Activated CD8-positive, alpha-beta memory T cell treated with anti-CD3 and anti-CD28 coated beads, Interleukin-2, amount 10 ng/mL, durations not matched to agents 7 days and 5 days (primary cell): Measurements from ENCODE around the gene TCF12. TPM values are rescaled to one million over a fixed set of nuclear protein-coding genes. Genes with fewer than 3 reads are reported as not detected.

Source experiments
- ATAC-seq: fragments of 150-1000 bp; cut with Tn5 transposase; one replicate; pipeline ENCODE4 v1.10.0; 2021; ENCODE audit warnings: moderate library complexity
- CTCF ChIA-PET: fragments of 350-600 bp; sonication (Branson Sonifier 250); formaldehyde crosslinking; loops from one replicate; lab custom pipeline; 2021; ENCODE audit warnings: antibody characterized with exemption; lab: Charles Lee
- DNase-seq: peaks from one replicate; pipeline ENCODE4 v3.0.0-alpha.2; 2020
- H3K27ac Mint-ChIP-seq: one replicate; pipeline ENCODE4 v1.8.0; 2021; ENCODE audit warnings: mild to moderate bottlenecking, mixed read lengths
- H3K27me3 Mint-ChIP-seq: one replicate; pipeline ENCODE4 v1.8.0; 2021; ENCODE audit warnings: mixed read lengths
- H3K36me3 Mint-ChIP-seq: one replicate; pipeline ENCODE4 v1.8.0; 2021; ENCODE audit warnings: mild to moderate bottlenecking, mixed read lengths
- H3K4me1 Mint-ChIP-seq: one replicate; pipeline ENCODE4 v1.8.0; 2021; ENCODE audit warnings: mixed read lengths
- H3K4me3 Mint-ChIP-seq: one replicate; pipeline ENCODE4 v1.8.0; 2021; ENCODE audit warnings: mild to moderate bottlenecking, moderate library complexity, mixed read lengths
- H3K9me3 Mint-ChIP-seq: one replicate; pipeline ENCODE4 v1.8.0; 2022; ENCODE audit warnings: low read depth, mixed read lengths
- total RNA-seq, 2 experiments: library from RNA; stranded (reverse); gene quantifications; one replicate each; pipeline ENCODE4 v1.2.3, GENCODE V29; 2021

TCF12 gene
- total RNA-seq, 2 experiments from 2014 or later: 75.4 to 89.0 TPM

GRCh38 chr15:56963710-56964109 lies 45.3 kb downstream of the TCF12 start:
- no peak overlapping the region for H3K4me3 Mint-ChIP-seq
- ATAC-seq (no peak), DNase-seq (no peak)
- no peaks in the 10 kb centered on the region for H3K27me3 Mint-ChIP-seq
- H3K36me3 Mint-ChIP-seq: peaks cover 5% of the 10 kb centered on the region
- no peaks in the 10 kb centered on the region for H3K9me3 Mint-ChIP-seq
- CTCF ChIA-PET: no interaction called here
- H3K27ac Mint-ChIP-seq: no peak overlapping the region
- peaks cover 16% of the 10 kb centered on the region for H3K4me1 Mint-ChIP-seq

DNA sequence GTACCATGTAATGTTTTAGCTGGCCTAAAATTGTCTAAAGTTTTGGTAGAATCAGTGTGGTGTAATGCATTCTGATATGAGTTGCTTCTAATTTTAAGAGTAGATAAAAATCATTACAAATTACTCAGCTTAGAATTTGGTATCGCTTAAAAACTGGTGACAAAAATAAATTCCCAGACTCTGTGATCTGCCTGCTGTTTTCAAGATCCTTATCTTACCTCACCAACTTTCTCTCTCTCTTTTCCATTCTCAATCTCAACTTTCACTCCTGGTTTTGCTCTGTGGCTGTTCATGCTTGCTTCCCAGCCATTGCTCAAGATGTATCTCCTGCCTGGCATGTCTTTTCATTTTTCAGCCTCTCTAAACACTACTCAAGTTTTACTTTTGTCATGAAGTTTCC lies 45.7 kb downstream of the TCF12 start:
- CTCF ChIA-PET: no interaction called here
- DNase-seq (no peak), ATAC-seq (no peak)
- no peaks in the 10 kb centered on the region for H3K27me3 Mint-ChIP-seq
- H3K4me1 Mint-ChIP-seq: peaks cover 17% of the 10 kb centered on the region
- peaks cover 6% of the 10 kb centered on the region for H3K36me3 Mint-ChIP-seq
- no peak overlapping the region for H3K27ac Mint-ChIP-seq
- H3K4me3 Mint-ChIP-seq: no peak overlapping the region
- H3K9me3 Mint-ChIP-seq: no peaks in the 10 kb centered on the region

DNA sequence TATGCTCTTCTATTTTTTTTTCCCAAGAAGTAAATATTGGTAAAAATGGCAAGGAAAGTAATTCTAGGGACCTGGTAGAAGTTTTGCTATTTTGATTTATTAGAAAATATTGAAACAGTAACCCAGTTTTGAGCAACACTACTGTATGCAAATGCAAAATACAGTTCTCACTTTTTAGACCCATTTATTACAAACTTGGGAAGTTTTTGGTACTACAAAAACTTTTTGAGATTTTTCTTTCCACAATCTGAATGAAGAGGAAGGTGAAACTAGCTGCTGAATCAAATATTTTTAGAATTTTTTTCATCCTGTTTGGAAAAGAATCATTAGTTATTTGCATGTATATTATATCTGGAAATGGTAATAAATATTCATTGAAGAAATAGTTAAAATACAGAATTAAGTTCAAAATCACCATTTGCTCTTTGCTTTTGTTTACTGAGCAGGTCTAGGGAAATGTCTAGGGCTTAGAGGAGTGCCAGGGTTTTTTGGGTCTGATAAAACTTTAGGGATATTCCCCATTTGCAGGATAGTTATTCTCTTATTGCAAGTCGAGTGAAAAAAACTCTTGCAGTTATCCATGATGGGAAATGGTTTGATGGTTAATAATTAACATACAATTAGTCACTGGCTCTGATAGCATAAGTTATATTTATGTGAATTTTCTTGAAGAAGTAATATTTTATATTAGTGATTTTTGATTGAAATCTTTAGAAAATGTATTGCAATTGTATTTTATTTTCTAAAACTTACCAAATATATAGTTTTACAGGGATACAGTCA lies 47.0 kb downstream of the TCF12 start:
- DNase-seq (no peak), ATAC-seq (no peak)
- peaks cover 3% of the 10 kb centered on the region for H3K9me3 Mint-ChIP-seq
- peaks cover 8% of the 10 kb centered on the region for H3K36me3 Mint-ChIP-seq
- no peak overlapping the region for H3K4me3 Mint-ChIP-seq
- H3K27ac Mint-ChIP-seq: no peak overlapping the region
- peaks cover 17% of the 10 kb centered on the region for H3K4me1 Mint-ChIP-seq
- CTCF ChIA-PET: interaction anchor here (1.1 kb wide), 1 partner anchor 74 kb away, joined by 3 read pairs; no protein-coding TSS in a partner anchor
- no peaks in the 10 kb centered on the region for H3K27me3 Mint-ChIP-seq

DNA sequence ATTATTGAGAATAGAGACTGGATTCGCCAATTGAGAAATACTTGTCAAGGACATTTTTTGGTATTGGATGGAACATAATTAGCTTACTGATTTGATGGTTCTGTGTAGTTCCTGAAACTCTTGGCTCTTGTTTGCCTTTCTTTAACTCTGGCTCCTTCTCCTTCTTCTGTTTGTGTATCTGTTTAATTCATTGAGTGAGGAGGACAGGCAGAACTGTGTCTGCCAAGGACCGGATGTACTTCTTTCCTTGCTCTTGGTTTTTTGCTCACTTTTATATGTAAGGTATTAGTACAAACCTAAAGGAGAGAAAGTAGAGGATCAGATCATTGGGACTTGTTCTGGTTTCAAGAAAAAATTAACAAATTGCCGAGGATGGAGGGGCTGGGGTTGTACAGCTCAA lies 48.9 kb downstream of the TCF12 start:
- Mint-ChIP-seq H3K36me3 (peaks cover 8% of the 10 kb centered on the region), H3K27me3 (no peaks in the 10 kb centered on the region), H3K27ac (no peak overlapping the region), H3K4me1 (peaks cover 20% of the 10 kb centered on the region), H3K4me3 (no peak overlapping the region), H3K9me3 (peaks cover 3% of the 10 kb centered on the region)
- no peak for DNase-seq
- no peak for ATAC-seq
- CTCF ChIA-PET: no interaction called here

- no peak for DNase-seq
- Mint-ChIP-seq H3K9me3 (peaks cover 3% of the 10 kb centered on the region), H3K27ac (no peak overlapping the region), H3K4me3 (no peak overlapping the region), H3K27me3 (no peaks in the 10 kb centered on the region), H3K36me3 (peaks cover 7% of the 10 kb centered on the region), H3K4me1 (peaks cover 22% of the 10 kb centered on the region)
- CTCF ChIA-PET: no interaction called here
- no peak for ATAC-seq
These were observed 49.8 kb downstream of the TCF12 start for GRCh38 chr15:56968256-56968655.

DNA sequence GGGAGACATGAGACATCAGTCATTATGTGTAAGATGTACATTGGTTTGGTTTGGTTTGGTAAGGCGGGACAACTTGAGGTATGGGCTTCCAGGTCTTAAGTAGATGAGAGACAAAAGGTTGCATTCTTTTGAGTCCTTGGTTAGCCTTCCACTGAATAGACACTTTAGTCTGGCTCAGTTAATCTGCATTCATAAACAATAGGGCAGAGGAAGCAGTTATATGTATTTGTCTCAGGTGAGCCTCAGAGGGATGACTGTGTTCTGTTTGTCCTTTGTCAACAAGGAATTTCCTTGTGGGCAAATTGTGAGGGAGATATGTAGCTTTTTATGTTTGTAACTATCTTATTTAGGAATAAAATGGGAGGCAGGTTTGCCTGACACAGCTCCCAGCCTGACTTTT lies 50.4 kb downstream of the TCF12 start:
- Mint-ChIP-seq H3K27me3 (no peaks in the 10 kb centered on the region), H3K27ac (no peak overlapping the region), H3K36me3 (peaks cover 7% of the 10 kb centered on the region), H3K4me1 (peaks cover 23% of the 10 kb centered on the region), H3K9me3 (peaks cover 3% of the 10 kb centered on the region), H3K4me3 (no peak overlapping the region)
- CTCF ChIA-PET: interaction anchor here (0.7 kb wide), 1 partner anchor 11 kb away, joined by 4 read pairs; no protein-coding TSS in a partner anchor
- DNase-seq: no peak
- ATAC-seq: no peak

DNA sequence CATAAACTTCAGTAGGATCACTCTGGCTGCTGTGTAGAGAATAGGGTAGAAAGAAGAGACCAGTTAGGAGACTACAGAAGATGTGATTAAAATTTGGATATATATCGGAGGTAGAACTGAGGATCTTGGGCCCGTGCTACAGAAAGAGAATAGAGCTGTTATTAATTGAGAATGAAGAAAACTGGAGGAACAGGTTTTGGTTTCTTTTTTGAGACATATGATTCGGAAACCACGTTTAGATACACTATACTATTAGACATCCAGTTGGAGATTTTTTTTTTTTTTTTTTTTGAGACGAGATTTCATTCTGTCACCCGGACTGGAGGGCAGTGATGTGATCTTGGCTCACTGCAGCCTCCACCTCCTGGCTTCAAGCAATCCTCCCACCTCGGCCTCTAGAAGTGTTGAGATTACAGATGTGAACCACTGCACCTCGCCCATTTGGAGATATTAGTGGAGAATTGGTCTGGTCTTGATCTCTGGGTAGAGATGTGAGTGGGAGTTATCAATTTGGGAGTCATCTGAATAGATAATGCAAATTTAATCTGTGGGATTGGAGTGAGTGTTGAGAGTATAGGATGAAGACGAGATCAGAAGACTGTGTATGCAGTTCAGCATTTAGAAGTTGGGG lies 50.9 kb downstream of the TCF12 start:
- Mint-ChIP-seq H3K27me3 (no peaks in the 10 kb centered on the region), H3K4me1 (peaks cover 25% of the 10 kb centered on the region), H3K36me3 (peaks cover 7% of the 10 kb centered on the region), H3K4me3 (no peak overlapping the region), H3K9me3 (peaks cover 3% of the 10 kb centered on the region), H3K27ac (no peak overlapping the region)
- CTCF ChIA-PET: interaction anchor here (0.7 kb wide), 1 partner anchor 12 kb away, joined by 4 read pairs; no protein-coding TSS in a partner anchor
- ATAC-seq: no peak
- no peak for DNase-seq

DNA sequence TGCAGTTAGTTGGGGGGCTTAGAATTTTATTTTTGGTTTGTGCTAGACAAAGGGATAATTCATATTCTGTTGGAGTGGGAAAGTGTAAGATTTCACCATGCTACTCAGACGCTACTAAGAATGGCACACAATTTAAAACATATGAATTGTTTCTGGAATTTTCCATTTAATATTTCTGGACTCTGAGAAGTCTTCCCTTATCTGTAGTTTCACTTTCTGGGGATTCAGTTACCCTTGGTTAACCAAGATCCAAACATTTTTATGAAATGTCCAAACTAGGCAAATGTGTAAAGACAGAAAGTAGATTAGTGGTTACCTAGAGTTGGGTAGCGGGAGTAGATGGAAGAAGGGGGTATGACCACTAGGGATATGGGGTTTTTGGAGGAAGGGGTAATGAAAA lies 53.1 kb downstream of the TCF12 start:
- Mint-ChIP-seq H3K4me1 (peaks cover 24% of the 10 kb centered on the region), H3K27ac (no peak overlapping the region)

DNA sequence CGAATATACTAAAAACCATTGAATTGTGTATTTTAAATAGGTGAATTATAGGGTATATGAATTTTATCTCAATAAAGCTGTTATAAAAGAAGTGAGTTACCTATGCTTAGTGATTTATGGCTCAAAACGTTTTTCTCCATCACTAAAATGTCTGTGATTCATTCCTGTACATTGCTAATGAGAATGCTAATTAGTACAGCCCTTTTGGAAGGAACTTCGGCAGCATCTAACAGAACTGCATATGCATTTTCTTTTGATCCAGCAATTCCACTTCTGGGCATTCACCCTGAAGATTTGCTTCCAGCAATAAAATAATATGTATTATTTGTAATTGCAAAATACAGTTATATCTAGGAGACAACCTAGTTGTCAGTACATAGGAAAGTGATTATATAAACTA lies 53.6 kb downstream of the TCF12 start:
- Mint-ChIP-seq H3K4me3 (no peak overlapping the region), H3K27ac (no peak overlapping the region), H3K9me3 (peaks cover 3% of the 10 kb centered on the region), H3K4me1 (peaks cover 24% of the 10 kb centered on the region), H3K36me3 (peaks cover 11% of the 10 kb centered on the region), H3K27me3 (no peaks in the 10 kb centered on the region)
- CTCF ChIA-PET: no interaction called here
- no peak for ATAC-seq
- DNase-seq: no peak

More for the DNA sequence above, 53.1 kb downstream of the TCF12 start:
- CTCF ChIA-PET: no interaction called here
- H3K36me3 Mint-ChIP-seq: peaks cover 11% of the 10 kb centered on the region
- no peaks in the 10 kb centered on the region for H3K27me3 Mint-ChIP-seq
- peaks cover 3% of the 10 kb centered on the region for H3K9me3 Mint-ChIP-seq
- no peak for ATAC-seq
- H3K4me3 Mint-ChIP-seq: no peak overlapping the region
- DNase-seq: no peak

- Mint-ChIP-seq H3K36me3 (peaks cover 8% of the 10 kb centered on the region), H3K27me3 (no peaks in the 10 kb centered on the region), H3K9me3 (peaks cover 3% of the 10 kb centered on the region), H3K27ac (no peak overlapping the region), H3K4me3 (no peak overlapping the region), H3K4me1 (peaks cover 24% of the 10 kb centered on the region)
- ATAC-seq (no peak), DNase-seq (no peak)
- CTCF ChIA-PET: no interaction called here
These were observed 54.0 kb downstream of the TCF12 start for GRCh38 chr15:56972426-56972825.

DNA sequence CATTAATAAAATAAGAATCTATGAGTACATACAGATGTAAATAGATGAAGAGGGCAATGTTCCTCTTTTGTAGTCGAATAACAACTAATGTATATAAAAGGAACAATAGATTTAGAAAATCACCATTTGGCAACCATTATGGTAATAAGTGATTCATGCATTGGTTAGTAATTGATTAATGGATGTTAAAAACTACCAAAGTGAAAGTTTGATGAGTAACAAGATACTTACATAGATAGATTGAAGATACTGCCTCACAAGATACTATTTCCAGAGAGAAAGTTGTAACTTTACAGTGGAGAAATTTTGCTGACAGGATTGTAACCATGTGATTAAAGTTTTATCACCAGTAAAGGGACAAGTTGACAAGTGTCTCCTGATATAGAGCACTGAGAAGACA lies 55.0 kb downstream of the TCF12 start:
- Mint-ChIP-seq H3K9me3 (peaks cover 3% of the 10 kb centered on the region), H3K27me3 (no peaks in the 10 kb centered on the region), H3K36me3 (peaks cover 8% of the 10 kb centered on the region), H3K4me1 (peaks cover 24% of the 10 kb centered on the region), H3K4me3 (no peak overlapping the region), H3K27ac (no peak overlapping the region)
- ATAC-seq (no peak), DNase-seq (no peak)
- CTCF ChIA-PET: no interaction called here

DNA sequence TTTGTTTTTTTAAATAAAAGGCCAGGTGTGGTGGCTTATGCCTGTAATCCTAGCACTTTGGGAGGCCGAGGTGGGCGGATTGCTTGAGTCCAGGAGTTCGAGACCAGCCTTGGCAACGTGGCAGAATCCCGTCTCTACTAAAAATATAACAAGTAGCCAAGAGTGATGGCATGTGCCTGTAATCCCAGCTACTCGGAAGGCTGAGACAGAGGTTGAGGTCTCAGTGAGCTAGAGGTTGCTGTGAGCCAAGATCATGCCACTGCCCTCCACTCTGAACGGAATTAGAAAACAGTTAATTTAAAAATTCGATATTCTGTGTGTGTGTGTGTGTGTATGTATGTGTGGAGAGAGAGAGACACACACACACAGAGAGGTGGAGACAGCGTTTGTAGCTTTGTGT lies 58.8 kb downstream of the TCF12 start:
- DNase-seq (no peak), ATAC-seq (no peak)
- CTCF ChIA-PET: no interaction called here
- no peak overlapping the region for H3K4me3 Mint-ChIP-seq
- H3K4me1 Mint-ChIP-seq: peaks cover 15% of the 10 kb centered on the region
- peaks cover 7% of the 10 kb centered on the region for H3K36me3 Mint-ChIP-seq
- H3K27ac Mint-ChIP-seq: no peak overlapping the region
- H3K9me3 Mint-ChIP-seq: no peaks in the 10 kb centered on the region
- no peaks in the 10 kb centered on the region for H3K27me3 Mint-ChIP-seq

DNA sequence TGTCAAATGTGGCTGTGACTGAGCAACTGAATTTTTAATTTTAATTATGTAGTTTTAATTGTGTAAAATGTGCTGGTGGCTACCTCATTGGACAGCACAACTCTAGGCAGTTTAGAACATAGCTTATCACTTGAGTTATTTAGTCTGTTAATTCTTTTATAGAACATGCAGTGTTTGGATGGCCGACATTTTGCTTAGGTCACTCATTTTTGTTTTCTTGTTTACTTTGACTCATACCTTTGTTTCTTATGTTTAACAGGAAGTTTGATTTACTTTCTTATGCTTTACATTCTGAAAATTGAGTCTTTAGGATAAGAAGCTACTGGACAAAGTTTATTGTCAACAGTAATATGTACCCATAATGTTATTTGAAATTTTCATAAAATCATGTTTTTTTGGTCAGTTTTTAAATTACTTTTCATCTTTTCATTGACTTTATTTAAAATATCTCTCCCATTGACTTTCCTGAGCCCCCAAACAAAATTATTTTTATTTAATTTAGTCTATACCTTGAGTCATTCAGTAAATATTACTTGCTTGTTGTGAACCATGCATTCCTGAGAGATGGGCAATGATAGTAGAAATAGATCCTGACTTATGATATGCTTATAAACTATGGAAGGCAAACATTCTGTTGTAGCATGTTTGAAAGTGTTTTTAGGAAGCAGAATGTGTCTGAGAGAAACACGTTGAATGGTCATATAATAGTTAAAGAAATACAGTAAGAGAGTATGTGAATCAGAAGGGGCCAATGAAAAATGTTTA lies 60.6 kb downstream of the TCF12 start:
- peaks cover 10% of the 10 kb centered on the region for H3K4me1 Mint-ChIP-seq
- no peaks in the 10 kb centered on the region for H3K9me3 Mint-ChIP-seq
- CTCF ChIA-PET: no interaction called here
- ATAC-seq (no peak), DNase-seq (no peak)
- H3K36me3 Mint-ChIP-seq: peaks cover 7% of the 10 kb centered on the region
- H3K4me3 Mint-ChIP-seq: no peak overlapping the region
- no peak overlapping the region for H3K27ac Mint-ChIP-seq
- H3K27me3 Mint-ChIP-seq: no peaks in the 10 kb centered on the region
